ENCODE measurements around the gene FOXC2.

DNA sequence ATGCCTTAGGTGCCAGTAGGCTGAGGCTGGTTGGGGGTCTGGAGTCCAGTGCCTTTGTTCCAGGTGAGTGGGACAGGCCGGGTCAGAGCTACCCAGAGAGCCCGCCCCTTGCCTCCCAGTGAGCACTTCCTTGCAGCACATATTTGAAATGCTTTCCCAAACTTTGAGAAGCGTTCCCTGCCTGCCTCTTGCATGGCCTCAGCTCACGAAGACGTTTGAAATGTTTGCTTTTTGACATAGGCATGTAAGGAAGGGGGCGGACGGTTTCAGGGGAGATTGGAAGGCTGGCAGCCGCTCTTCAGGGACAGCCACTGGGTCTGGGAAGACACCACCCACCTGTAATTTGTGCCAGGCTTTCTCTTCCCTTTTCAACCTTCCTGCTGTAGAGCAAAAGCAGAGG, 6.6 kb downstream of the FOXC2 start:
- TF ChIP-seq, protein P1, sequence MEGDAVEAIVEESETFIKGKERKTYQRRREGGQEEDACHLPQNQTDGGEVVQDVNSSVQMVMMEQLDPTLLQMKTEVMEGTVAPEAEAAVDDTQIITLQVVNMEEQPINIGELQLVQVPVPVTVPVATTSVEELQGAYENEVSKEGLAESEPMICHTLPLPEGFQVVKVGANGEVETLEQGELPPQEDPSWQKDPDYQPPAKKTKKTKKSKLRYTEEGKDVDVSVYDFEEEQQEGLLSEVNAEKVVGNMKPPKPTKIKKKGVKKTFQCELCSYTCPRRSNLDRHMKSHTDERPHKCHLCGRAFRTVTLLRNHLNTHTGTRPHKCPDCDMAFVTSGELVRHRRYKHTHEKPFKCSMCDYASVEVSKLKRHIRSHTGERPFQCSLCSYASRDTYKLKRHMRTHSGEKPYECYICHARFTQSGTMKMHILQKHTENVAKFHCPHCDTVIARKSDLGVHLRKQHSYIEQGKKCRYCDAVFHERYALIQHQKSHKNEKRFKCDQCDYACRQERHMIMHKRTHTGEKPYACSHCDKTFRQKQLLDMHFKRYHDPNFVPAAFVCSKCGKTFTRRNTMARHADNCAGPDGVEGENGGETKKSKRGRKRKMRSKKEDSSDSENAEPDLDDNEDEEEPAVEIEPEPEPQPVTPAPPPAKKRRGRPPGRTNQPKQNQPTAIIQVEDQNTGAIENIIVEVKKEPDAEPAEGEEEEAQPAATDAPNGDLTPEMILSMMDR (IDR thresholded peaks at IDR 0.05): no peak
- no peak for TF ChIP-seq EZH2 (IDR thresholded peaks at IDR 0.05; ENCODE audit: borderline replicate concordance, insufficient read depth, low read depth, low read length, poor library complexity, severe bottlenecking)
